K562 (cell line): ENCODE results near the gene MBNL1. TPM values are rescaled to one million over a fixed set of nuclear protein-coding genes. Genes with fewer than 3 reads are reported as not detected.

ENCODE experiments used
- DNMT1 ChIP-seq: fragments of 450-650 bp; IDR thresholded peaks from 2 replicates; pipeline ENCODE4 v1.6.1; 2016; ENCODE audit warnings: antibody characterized with exemption, mild to moderate bottlenecking
- ELF2 ChIP-seq: fragments of 250-450 bp; sonication (Bioruptor Pico); IDR thresholded peaks from 2 replicates; pipeline ENCODE4 v1.5.0; 2021; ENCODE audit warnings: mild to moderate bottlenecking
- FOS ChIP-seq: IDR thresholded peaks from 3 replicates; pipeline ENCODE4 v1.6.1; 2011; ENCODE audit not compliant: insufficient read length; ENCODE audit errors: extremely low read depth
- FOXP1 ChIP-seq: sonication (generic); formaldehyde crosslinking; IDR thresholded peaks from 2 replicates; pipeline ENCODE4 v1.8.0; 2022; ENCODE audit warnings: mild to moderate bottlenecking, missing genetic modification reagents
- NR2C2 ChIP-seq, 2 experiments: fragments of 200-800 bp in 1 of 2; sonication (Bioruptor generic) in 1 of 2; sonication (generic) in 1 of 2; formaldehyde crosslinking in 1 of 2; IDR thresholded peaks; 2 replicates each; pipeline versions ENCODE4 v1.6.1 to v1.8.0; 2016 to 2022; ENCODE audit warnings: mild to moderate bottlenecking in 1 of 2, missing compliant biosample characterization in 1 of 2, missing genetic modification characterization in 1 of 2, missing genetic modification reagents in 1 of 2
- NR2F6 ChIP-seq: fragments of 450-650 bp; formaldehyde crosslinking; IDR thresholded peaks from 2 replicates; pipeline ENCODE4 v1.4.0; 2020; ENCODE audit warnings: mild to moderate bottlenecking
- POLR2AphosphoS5 ChIP-seq: IDR thresholded peaks from 2 replicates; pipeline ENCODE4 v1.6.1; 2011; ENCODE audit warnings: mild to moderate bottlenecking, low read depth, low read length, moderate library complexity; ENCODE audit not compliant: control insufficient read depth, insufficient read depth
- STAT5B ChIP-seq: fragments of 250-450 bp; sonication (Bioruptor Pico); IDR thresholded peaks from 2 replicates; pipeline ENCODE4 v1.8.0; 2021; ENCODE audit warnings: mild to moderate bottlenecking, inconsistent platforms
- TAF7 ChIP-seq: fragments of 450-650 bp; IDR thresholded peaks from 2 replicates; pipeline ENCODE4 v1.6.1; 2016; ENCODE audit warnings: missing genetic modification characterization, missing compliant biosample characterization
- TCF7L2 ChIP-seq: fragments of 150-350 bp; IDR thresholded peaks from 2 replicates; pipeline ENCODE4 v1.6.1; 2016; ENCODE audit warnings: low read depth, mild to moderate bottlenecking, low read length, moderate library complexity
- XRCC5 ChIP-seq: fragments of 200-400 bp; formaldehyde crosslinking; IDR thresholded peaks from 2 replicates; pipeline ENCODE4 v1.6.1; 2017; ENCODE audit warnings: low read depth, mild to moderate bottlenecking, low read length
- ZFPM2 ChIP-seq: fragments of 250-450 bp; sonication (Bioruptor Pico); IDR thresholded peaks from 2 replicates; pipeline ENCODE4 v1.5.1; 2022; ENCODE audit warnings: mild to moderate bottlenecking
- ZNF217 ChIP-seq: sonication (generic); formaldehyde crosslinking; IDR thresholded peaks from 2 replicates; pipeline ENCODE4 v1.8.0; 2022; ENCODE audit warnings: mild to moderate bottlenecking, missing genetic modification reagents
- ZNF347 ChIP-seq: fragments of 450-650 bp; formaldehyde crosslinking; IDR thresholded peaks from 2 replicates; pipeline ENCODE4 v1.4.0; 2020; ENCODE audit warnings: low read depth, mild to moderate bottlenecking, moderate library complexity
- ZNF384 ChIP-seq: IDR thresholded peaks from 2 replicates; pipeline ENCODE4 v1.6.1; 2012; ENCODE audit warnings: low read depth, low read length, improper control_type of control experiment
- ZNF431 ChIP-seq: sonication (generic); formaldehyde crosslinking; IDR thresholded peaks from 2 replicates; pipeline ENCODE4 v1.8.0; 2022; ENCODE audit warnings: mild to moderate bottlenecking, missing genetic modification reagents
- ZSCAN32 ChIP-seq: fragments of 450-650 bp; formaldehyde crosslinking; IDR thresholded peaks from 2 replicates; pipeline ENCODE4 v1.4.0; 2020; ENCODE audit warnings: mild to moderate bottlenecking, moderate library complexity
- polyA plus RNA-seq, 8 experiments: library from polyadenylated mRNA; depleted of rRNA in 4 of 8; stranded (reverse) in 5 of 8; unstranded in 3 of 8; fragments of >200 nt; fragmentation: Nextera tagmentation in 2 of 8; fragmentation: Illumina TruSeq in 1 of 8; extraction: Ambion mirVana in 2 of 8; extraction: Trizol in 1 of 8; gene quantifications; 2 replicates each; pipeline versions ENCODE4 v1.2.1 to v1.2.3, GENCODE V29; 2011 to 2014; ENCODE audit warnings: inconsistent platforms in 1 of 8, missing spikeins in 1 of 8
- total RNA-seq, 7 experiments: library from RNA; depleted of rRNA in 6 of 7; stranded (reverse); fragments of >200 nt in 6 of 7; fragmentation: Illumina TruSeq in 2 of 7; extraction: Trizol in 2 of 7; gene quantifications; 2 replicates each; pipeline versions ENCODE4 v1.2.1 to v1.2.3, GENCODE V29; 2011 to 2021; ENCODE audit warnings: low replicate concordance in 1 of 7
- TF ChIP-seq, protein P1 (sequence below): fragments of 200-800 bp; sonication (Bioruptor generic); IDR thresholded peaks from 2 replicates; pipeline ENCODE4 v1.6.1; 2017; ENCODE audit warnings: missing genetic modification characterization, missing compliant biosample characterization
- TF ChIP-seq, protein P2 (sequence below): conservative IDR thresholded peaks from 2 replicates; pipeline ENCODE4 v1.6.1; 2011; ENCODE audit warnings: low read depth, mild to moderate bottlenecking, low read length; ENCODE audit not compliant: control insufficient read depth
- TF ChIP-seq, protein P3 (sequence below): IDR thresholded peaks from 3 replicates; pipeline ENCODE4 v1.6.1; 2011; ENCODE audit warnings: borderline replicate concordance, mild to moderate bottlenecking; ENCODE audit not compliant: insufficient read length, insufficient read depth
- TF ChIP-seq, protein P4 (sequence below): sonication (generic); formaldehyde crosslinking; IDR thresholded peaks from 2 replicates; pipeline ENCODE4 v1.5.0; 2020; ENCODE audit warnings: missing genetic modification reagents
- TF ChIP-seq, protein P5 (sequence below): sonication (generic); formaldehyde crosslinking; IDR thresholded peaks from 2 replicates; pipeline ENCODE4 v1.8.0; 2022; ENCODE audit warnings: missing genetic modification reagents, mild to moderate bottlenecking, moderate library complexity, borderline replicate concordance
- TF ChIP-seq, protein P6 (sequence below): sonication (generic); formaldehyde crosslinking; IDR thresholded peaks from 2 replicates; pipeline ENCODE4 v1.8.0; 2022; ENCODE audit warnings: mild to moderate bottlenecking, missing genetic modification reagents

MBNL1 gene
- total and polyA plus RNA-seq, 9 of the 15 experiments (the other 6 are each of a cell fraction or from before 2014, with no cell fraction given) = 70.3 to 243 (median 220) TPM

DNA sequence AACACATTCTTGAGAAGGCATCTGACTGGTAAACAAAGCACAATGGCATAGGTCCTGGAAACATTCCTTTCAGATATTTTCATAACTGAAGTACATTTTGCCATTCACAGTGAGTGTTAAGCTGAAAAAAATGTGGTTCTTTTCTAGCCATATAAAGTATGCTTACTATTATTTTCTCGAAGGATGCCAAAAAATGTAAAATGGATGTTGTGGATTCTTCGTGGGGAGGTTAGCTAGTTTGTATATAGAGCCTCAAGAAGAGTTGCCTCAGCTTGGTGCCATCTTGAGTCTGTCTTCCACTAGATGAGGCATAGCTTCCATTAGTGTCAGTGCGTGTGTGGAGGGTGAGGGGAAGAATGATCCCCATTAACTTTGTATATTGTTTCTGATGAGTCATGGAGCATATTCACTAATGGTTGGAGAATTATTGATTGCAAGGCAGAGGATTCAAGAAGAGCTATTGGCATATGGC lies 4.1 kb downstream of the MBNL1 start (continued):
- TF ChIP-seq ZNF347 (CRISPR knock-in tag) = no peak
- TF ChIP-seq ZNF217 = no peak
- TF ChIP-seq STAT5B (CRISPR knock-in tag) = no peak
- TF ChIP-seq, protein P1, sequence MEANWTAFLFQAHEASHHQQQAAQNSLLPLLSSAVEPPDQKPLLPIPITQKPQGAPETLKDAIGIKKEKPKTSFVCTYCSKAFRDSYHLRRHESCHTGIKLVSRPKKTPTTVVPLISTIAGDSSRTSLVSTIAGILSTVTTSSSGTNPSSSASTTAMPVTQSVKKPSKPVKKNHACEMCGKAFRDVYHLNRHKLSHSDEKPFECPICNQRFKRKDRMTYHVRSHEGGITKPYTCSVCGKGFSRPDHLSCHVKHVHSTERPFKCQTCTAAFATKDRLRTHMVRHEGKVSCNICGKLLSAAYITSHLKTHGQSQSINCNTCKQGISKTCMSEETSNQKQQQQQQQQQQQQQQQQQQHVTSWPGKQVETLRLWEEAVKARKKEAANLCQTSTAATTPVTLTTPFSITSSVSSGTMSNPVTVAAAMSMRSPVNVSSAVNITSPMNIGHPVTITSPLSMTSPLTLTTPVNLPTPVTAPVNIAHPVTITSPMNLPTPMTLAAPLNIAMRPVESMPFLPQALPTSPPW = no peak
- no peak for TF ChIP-seq ZNF384
- TF ChIP-seq NR2F6 = no peak
- TF ChIP-seq, protein P2, sequence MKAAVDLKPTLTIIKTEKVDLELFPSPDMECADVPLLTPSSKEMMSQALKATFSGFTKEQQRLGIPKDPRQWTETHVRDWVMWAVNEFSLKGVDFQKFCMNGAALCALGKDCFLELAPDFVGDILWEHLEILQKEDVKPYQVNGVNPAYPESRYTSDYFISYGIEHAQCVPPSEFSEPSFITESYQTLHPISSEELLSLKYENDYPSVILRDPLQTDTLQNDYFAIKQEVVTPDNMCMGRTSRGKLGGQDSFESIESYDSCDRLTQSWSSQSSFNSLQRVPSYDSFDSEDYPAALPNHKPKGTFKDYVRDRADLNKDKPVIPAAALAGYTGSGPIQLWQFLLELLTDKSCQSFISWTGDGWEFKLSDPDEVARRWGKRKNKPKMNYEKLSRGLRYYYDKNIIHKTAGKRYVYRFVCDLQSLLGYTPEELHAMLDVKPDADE = no peak
- no peak for TF ChIP-seq FOS
- TF ChIP-seq ZFPM2 (CRISPR knock-in tag) = no peak
- TF ChIP-seq FOXP1 = no peak
- no peak for TF ChIP-seq NR2C2 (CRISPR knock-in tag; IDR thresholded peaks at IDR 0.05)
- no peak for TF ChIP-seq NR2C2 (tag; IDR thresholded peaks at IDR 0.05)
- TF ChIP-seq, protein P3, sequence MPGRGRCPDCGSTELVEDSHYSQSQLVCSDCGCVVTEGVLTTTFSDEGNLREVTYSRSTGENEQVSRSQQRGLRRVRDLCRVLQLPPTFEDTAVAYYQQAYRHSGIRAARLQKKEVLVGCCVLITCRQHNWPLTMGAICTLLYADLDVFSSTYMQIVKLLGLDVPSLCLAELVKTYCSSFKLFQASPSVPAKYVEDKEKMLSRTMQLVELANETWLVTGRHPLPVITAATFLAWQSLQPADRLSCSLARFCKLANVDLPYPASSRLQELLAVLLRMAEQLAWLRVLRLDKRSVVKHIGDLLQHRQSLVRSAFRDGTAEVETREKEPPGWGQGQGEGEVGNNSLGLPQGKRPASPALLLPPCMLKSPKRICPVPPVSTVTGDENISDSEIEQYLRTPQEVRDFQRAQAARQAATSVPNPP = no peak
- no peak for TF ChIP-seq ZNF431 (CRISPR knock-in tag)
- no peak for TF ChIP-seq DNMT1
- TF ChIP-seq, protein P4, sequence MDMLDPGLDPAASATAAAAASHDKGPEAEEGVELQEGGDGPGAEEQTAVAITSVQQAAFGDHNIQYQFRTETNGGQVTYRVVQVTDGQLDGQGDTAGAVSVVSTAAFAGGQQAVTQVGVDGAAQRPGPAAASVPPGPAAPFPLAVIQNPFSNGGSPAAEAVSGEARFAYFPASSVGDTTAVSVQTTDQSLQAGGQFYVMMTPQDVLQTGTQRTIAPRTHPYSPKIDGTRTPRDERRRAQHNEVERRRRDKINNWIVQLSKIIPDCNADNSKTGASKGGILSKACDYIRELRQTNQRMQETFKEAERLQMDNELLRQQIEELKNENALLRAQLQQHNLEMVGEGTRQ (CRISPR knock-in tag) = no peak
- TF ChIP-seq, protein P5, sequence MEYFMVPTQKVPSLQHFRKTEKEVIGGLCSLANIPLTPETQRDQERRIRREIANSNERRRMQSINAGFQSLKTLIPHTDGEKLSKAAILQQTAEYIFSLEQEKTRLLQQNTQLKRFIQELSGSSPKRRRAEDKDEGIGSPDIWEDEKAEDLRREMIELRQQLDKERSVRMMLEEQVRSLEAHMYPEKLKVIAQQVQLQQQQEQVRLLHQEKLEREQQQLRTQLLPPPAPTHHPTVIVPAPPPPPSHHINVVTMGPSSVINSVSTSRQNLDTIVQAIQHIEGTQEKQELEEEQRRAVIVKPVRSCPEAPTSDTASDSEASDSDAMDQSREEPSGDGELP (CRISPR knock-in tag) = no peak
- TF ChIP-seq TCF7L2 = no peak
- no peak for TF ChIP-seq ZSCAN32
- TF ChIP-seq XRCC5 = no peak
- TF ChIP-seq, protein P6, sequence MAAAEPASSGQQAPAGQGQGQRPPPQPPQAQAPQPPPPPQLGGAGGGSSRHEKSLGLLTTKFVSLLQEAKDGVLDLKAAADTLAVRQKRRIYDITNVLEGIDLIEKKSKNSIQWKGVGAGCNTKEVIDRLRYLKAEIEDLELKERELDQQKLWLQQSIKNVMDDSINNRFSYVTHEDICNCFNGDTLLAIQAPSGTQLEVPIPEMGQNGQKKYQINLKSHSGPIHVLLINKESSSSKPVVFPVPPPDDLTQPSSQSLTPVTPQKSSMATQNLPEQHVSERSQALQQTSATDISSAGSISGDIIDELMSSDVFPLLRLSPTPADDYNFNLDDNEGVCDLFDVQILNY (CRISPR knock-in tag) = no peak
- TF ChIP-seq ELF2 (CRISPR knock-in tag) = no peak
- peak; percentile 36; the same call in 1 of the 2 replicates for TF ChIP-seq POLR2AphosphoS5
- TF ChIP-seq TAF7 (tag) = no peak
